Mammary epithelial cell (primary cell): ENCODE data around the gene SOWAHC.

Experiments used
- CTCF ChIP-seq, 2 donors: IDR thresholded peaks in 1 of 2; conservative IDR thresholded peaks in 1 of 2; 2 replicates each; pipeline ENCODE4 v1.5.1; 2011 to 2012; ENCODE audit warnings: inconsistent platforms in 2 of 2, low read length in 2 of 2, mild to moderate bottlenecking in 2 of 2, control low read depth in 1 of 2, low read depth in 1 of 2; ENCODE audit not compliant: insufficient read depth in 1 of 2; ENCODE audit errors: extremely low read depth in 1 of 2
- EZH2 ChIP-seq: IDR thresholded peaks from 2 replicates; pipeline ENCODE4 v1.6.1; 2012; ENCODE audit warnings: low read length, inconsistent platforms, borderline replicate concordance

- TF ChIP-seq CTCF (conservative IDR thresholded peaks at IDR 0.05 in 1 of 2, IDR thresholded peaks at IDR 0.05 in 1 of 2; ENCODE audit: extremely low read depth in 1 of 2, insufficient read depth in 1 of 2, low read depth in 1 of 2, low read length in 2 of 2) (no peak), EZH2 (no peak)
Observed at GRCh38 chr2:109614715-109615636, 812 bp downstream of the SOWAHC start.
